Subcutaneous abdominal adipose tissue (tissue), 5 donors: Measurements from ENCODE around the gene KIF13A.

ENCODE experiments used
- H3K27ac ChIP-seq: one replicate; pipeline ENCODE4 v1.7.0; 2013; ENCODE audit warnings: low read depth, mild to moderate bottlenecking, inconsistent platforms, low read length, moderate library complexity
- H3K27me3 ChIP-seq, 5 donors: one replicate each; pipeline ENCODE4 v1.7.0; 2013; ENCODE audit warnings: low read length in 5 of 5, inconsistent platforms in 1 of 5; ENCODE audit not compliant: control insufficient read depth in 5 of 5, insufficient read depth in 4 of 5
- H3K36me3 ChIP-seq, 5 donors: one replicate each; pipeline ENCODE4 v1.7.0; 2013; ENCODE audit warnings: low read length in 5 of 5; ENCODE audit not compliant: control insufficient read depth in 5 of 5, insufficient read depth in 5 of 5
- H3K4me1 ChIP-seq, 5 donors: one replicate each; pipeline ENCODE4 v1.7.0; 2013; ENCODE audit warnings: low read length in 5 of 5, mild to moderate bottlenecking in 3 of 5, moderate library complexity in 1 of 5; ENCODE audit not compliant: control insufficient read depth in 5 of 5, insufficient read depth in 5 of 5
- H3K4me3 ChIP-seq, 5 donors: one replicate each; pipeline ENCODE4 v1.7.0; 2013; ENCODE audit warnings: low read length in 5 of 5, low read depth in 1 of 5
- H3K9ac ChIP-seq, 5 donors: one replicate each; pipeline ENCODE4 v1.7.0; 2013; ENCODE audit warnings: low read length in 5 of 5, mild to moderate bottlenecking in 4 of 5, moderate library complexity in 3 of 5
- H3K9me3 ChIP-seq, 5 donors: one replicate each; pipeline ENCODE4 v1.7.0; 2013; ENCODE audit warnings: low read length in 5 of 5; ENCODE audit not compliant: control insufficient read depth in 5 of 5
- donor health status: healthy.
- donor health status: healthy.
- donor health status: healthy.
- donor health status: healthy.
- donor health status: healthy.

The KIF13A gene

DNA sequence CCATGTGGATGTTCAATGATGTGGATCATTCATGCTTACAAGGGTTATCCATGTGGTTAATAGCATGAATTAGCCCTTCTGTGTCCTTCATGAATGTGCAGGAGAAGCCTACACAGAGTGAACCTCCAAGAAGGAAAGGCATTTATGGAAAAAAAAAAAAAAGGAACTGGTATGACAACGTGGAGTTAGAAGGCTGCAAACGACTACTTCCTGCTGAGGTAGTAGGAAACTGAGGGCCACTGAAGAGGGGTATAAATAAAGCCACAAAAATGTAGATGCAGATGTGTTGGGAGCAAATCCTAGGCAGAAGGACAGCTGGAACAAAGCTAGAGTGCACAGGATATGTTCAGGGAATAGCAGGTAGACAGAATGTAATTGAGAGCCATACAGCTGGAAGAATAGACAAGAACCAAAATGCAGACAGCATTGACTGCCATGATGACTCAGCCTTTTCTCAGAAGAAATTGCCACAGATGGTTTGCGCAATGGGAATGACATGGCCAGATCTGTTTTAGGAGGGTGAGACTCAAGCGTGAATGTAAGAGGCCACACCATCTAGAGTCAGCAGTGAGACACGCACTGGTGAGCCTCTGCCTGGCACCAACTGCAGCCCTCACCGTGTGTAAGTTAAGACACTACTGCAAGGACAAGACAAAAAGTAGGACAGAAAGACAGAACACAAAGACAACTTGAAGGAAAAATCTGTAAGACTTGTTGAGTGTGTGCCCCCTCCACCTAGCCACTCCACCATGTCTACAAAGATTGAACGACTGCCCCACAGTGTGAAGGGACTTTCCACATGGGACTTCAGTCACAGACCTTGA is 79.8 kb downstream of the KIF13A start:
- peak overlapping the region in 1 of 5 donors; percentile 22 for H3K4me3 ChIP-seq
- H3K4me1 ChIP-seq = peaks cover 0 to 54% (median 47%) of the 10 kb centered on the region in 5 donors

DNA sequence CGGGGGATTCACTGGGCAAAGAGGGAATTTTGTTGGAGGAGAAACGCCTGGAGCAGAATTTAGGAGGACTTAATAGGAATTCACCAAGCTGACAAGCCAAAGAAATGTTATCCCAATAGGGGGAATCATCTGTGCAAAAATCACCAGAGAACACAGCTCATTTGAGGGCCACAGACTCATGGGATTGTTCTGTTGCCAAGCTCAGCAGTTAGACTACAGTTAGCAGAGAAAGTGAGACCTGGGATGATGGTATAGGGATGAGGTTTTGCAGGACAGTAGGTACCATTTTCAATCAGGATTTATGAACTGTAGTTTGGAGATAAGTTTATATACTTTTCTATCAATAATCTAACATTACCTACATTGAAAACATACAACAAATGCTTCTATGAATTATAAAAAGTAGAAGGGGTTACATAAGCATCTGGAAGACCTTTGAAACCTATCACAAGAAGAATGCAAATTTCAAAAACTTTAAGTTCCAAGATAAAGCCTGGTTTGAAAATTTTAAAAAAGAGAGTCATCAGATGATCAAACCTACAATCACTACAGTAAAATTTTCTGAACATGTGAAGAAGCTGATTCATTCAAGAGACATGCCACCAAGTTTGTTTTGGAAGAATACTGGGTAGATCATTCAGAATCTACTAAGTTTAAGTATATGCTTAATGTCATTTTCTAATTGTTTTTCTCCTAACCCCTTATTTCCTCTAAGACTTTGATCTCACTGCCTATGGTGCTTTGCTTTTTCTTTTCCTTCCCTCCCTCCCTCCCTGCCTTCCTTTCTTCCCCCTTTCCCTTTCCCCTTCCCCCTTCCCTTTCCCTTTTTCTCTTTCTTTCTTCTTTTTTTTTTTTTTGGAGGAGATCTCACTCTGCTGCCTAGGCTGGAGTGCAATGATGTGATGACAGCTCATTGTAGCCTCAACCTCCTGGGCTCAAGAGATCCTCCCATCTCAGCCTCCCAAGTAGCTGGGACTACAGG is 81.5 kb downstream of the KIF13A start:
- Histone ChIP-seq H3K4me3 (no peak overlapping the region), H3K4me1 (peaks cover 0 to 57% (median 50%) of the 10 kb centered on the region in 5 donors), H3K36me3 (no peaks in the 10 kb centered on the region), H3K9me3 (no peaks in the 10 kb centered on the region), H3K27me3 (no peaks in the 10 kb centered on the region), H3K27ac (peak overlapping the region; percentile 78), H3K9ac (peak overlapping the region in 1 of 5 donors; percentile 52)

More for the DNA sequence above, 79.8 kb downstream of the KIF13A start:
- Histone ChIP-seq H3K36me3 (no peaks in the 10 kb centered on the region), H3K27ac (peak overlapping the region; percentile 78), H3K9ac (peak overlapping the region in 3 of 5 donors; percentile 6 to 56 (median 52)), H3K27me3 (no peaks in the 10 kb centered on the region), H3K9me3 (no peaks in the 10 kb centered on the region)

DNA sequence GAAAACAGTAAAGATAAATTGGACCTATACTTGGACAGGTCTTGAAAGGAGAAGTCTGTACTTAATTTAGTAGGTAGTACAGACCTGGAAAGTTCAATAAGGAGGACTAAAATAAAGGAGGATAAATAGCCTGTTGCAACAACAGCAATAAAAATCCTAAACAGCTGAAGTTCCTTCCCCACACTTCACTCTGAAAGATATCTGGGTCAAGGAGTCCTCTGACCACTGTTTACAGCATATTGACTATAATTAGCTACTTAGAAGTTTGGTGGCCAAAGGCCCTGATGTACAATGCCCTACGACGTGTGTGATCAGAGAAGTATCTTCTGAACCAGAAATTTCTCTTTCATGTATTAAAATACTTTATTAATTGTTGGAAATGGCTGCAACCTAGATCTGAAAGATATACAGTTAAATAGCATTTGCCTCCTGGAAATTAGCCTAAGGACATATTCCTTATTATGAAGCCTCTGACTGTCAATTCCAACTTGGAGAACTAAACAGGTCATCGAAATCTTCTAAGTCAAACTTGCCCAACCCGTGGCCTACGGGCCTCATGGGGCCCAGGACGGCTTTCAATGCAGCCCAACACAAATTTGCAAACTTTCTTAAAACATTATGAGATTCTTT is 82.8 kb downstream of the KIF13A start:
- H3K36me3 ChIP-seq = no peaks in the 10 kb centered on the region
- H3K27ac ChIP-seq = peak overlapping the region; percentile 78
- peaks cover 0 to 52% (median 48%) of the 10 kb centered on the region in 5 donors for H3K4me1 ChIP-seq
- H3K9me3 ChIP-seq = no peaks in the 10 kb centered on the region
- H3K9ac ChIP-seq = no peak overlapping the region
- no peak overlapping the region for H3K4me3 ChIP-seq
- no peaks in the 10 kb centered on the region for H3K27me3 ChIP-seq

DNA sequence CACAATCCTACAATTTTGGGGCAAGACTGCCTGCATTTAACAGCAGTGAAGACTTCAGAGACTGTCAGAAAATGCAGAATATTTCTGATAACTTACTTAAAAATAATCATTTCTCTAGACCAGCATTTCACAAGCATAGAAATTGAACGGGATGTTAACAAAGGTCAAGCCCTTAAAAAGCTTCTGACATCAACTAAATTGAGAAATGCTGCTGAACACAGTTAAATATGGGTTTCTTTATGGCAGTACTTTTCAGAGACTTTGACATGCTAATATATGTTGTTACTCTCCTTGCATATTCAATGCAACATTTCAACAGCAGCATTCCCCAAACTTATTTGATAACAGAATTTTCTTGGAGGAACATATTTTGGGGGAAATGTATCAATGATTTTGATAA is 84.5 kb downstream of the KIF13A start:
- Histone ChIP-seq H3K27me3 (no peaks in the 10 kb centered on the region), H3K9me3 (no peaks in the 10 kb centered on the region), H3K9ac (peak overlapping the region in 2 of 5 donors; percentile 30 to 38), H3K36me3 (no peaks in the 10 kb centered on the region), H3K4me3 (no peak overlapping the region), H3K4me1 (peaks cover 0 to 48% (median 43%) of the 10 kb centered on the region in 5 donors), H3K27ac (peak overlapping the region; percentile 78)

DNA sequence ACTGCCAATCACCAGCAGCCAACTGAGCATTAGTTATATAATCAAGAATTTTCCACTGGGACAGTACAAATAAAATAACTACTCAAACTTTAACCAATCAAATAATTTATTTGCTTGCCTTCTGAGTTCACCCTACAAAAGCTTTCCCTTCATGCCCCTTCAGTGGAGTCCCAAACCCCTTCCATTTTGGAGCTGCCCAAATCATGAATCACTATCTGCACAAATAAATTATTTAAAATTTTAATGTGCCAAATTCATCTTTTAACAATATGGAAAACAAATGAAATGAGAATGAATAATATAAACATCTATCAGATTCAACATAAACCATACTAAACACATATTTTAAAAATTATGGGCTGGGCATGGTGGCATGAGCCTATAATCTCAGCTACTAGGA is 85.9 kb downstream of the KIF13A start:
- Histone ChIP-seq H3K36me3 (peaks cover 3 to 12% (median 10%) of the 10 kb centered on the region in 5 donors), H3K4me3 (no peak overlapping the region), H3K9ac (no peak overlapping the region), H3K4me1 (peaks cover 0 to 35% (median 29%) of the 10 kb centered on the region in 5 donors), H3K27me3 (no peaks in the 10 kb centered on the region), H3K9me3 (no peaks in the 10 kb centered on the region), H3K27ac (peak overlapping the region; percentile 78)

DNA sequence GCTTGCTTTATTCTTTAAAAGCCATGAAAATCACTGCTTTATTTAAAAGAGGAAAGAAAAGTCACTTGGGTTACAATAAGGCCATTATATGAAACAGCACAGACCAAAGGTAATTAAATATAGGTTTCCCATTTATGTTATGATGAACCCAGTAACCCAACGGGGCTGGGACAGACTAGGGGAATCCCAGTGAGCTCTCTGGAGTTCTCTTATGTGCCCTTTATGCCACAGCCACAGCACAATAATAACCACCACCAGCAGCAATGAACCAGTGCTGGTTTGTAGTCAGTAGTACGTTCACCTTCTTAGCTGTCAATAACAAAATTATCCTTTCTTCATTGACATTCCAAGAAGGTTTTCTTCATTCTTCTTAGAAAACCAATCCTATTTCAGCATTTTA is 87.4 kb downstream of the KIF13A start:
- Histone ChIP-seq H3K27me3 (no peaks in the 10 kb centered on the region), H3K27ac (peak overlapping the region; percentile 42), H3K36me3 (peaks cover 3 to 21% (median 13%) of the 10 kb centered on the region in 5 donors), H3K4me1 (peaks cover 0 to 26% (median 21%) of the 10 kb centered on the region in 5 donors), H3K9ac (no peak overlapping the region), H3K9me3 (peaks cover 3 to 9% (median 7%) of the 10 kb centered on the region in 5 donors), H3K4me3 (no peak overlapping the region)

DNA sequence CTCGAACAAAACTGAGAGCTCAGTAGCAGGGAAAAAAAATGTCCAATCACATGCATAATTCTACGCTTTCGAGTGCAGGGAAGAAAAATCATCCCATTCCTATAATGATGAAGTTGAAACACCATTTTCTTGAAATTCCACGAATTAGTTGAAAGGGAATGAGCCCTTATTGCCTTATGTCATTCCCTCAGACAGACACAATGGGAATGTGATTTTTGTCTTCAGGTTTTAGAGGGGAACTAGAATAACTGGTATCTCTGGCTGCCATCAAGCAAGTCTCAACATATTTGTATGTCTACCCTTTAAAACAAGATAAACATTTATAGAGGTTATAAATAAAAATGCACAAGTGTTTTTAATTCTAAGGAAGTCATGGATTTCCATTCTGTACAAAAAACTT is 87.9 kb downstream of the KIF13A start:
- H3K36me3 ChIP-seq = peaks cover 3 to 27% (median 17%) of the 10 kb centered on the region in 5 donors

DNA sequence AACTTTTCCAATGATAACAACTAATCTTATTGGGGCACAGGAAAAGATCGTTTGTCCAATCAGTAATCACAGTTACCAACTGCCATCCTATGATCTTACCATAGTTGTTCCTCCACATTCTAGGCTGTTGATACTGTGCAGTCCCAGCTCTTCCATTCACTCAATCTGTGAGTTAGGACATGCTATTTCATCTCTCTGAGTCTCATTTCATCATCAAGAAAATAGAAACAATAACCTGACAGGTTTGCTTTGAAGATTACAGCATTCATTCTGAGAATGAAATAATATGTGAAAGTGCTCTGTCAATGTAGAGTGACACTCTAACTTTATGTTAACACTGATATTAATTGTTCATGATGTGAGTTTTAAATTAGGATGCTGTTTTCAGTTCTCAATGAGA is 89.8 kb downstream of the KIF13A start:
- no peak overlapping the region for H3K27ac ChIP-seq
- peaks cover 0 to 4% (median 3%) of the 10 kb centered on the region in 5 donors for H3K4me1 ChIP-seq
- peaks cover 10 to 19% (median 12%) of the 10 kb centered on the region in 5 donors for H3K9me3 ChIP-seq
- no peaks in the 10 kb centered on the region for H3K27me3 ChIP-seq
- H3K4me3 ChIP-seq = no peak overlapping the region
- H3K36me3 ChIP-seq = peaks cover 6 to 28% (median 20%) of the 10 kb centered on the region in 5 donors
- H3K9ac ChIP-seq = no peak overlapping the region

More for the DNA sequence above, 87.9 kb downstream of the KIF13A start:
- H3K9ac ChIP-seq = no peak overlapping the region
- H3K27me3 ChIP-seq = no peaks in the 10 kb centered on the region
- peak overlapping the region; percentile 42 for H3K27ac ChIP-seq
- peaks cover 0 to 21% (median 17%) of the 10 kb centered on the region in 5 donors for H3K4me1 ChIP-seq
- peaks cover 8 to 13% (median 12%) of the 10 kb centered on the region in 5 donors for H3K9me3 ChIP-seq
- no peak overlapping the region for H3K4me3 ChIP-seq

DNA sequence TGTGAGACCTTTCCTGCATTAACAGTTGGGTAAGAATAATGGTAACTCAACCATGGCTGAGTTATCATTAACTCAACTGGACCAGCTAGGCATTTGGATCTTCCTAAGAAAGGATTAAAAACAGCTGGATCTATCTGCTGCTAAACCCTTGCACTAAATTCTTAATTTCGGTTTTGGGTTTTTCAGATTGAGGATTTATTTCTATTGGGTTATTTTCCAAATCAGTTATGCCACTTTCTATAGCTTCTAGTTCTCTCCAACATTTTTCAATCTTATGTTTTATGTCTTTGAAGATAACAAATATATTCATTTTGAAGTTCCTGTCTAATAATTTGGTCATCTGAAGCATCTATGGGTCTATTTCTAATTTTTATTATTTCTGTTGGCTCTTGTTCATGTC is 92.5 kb downstream of the KIF13A start:
- Histone ChIP-seq H3K27ac (no peak overlapping the region), H3K9me3 (peaks cover 10 to 19% (median 12%) of the 10 kb centered on the region in 5 donors), H3K36me3 (peaks cover 11 to 34% (median 26%) of the 10 kb centered on the region in 5 donors), H3K27me3 (no peaks in the 10 kb centered on the region), H3K4me1 (no peaks in the 10 kb centered on the region), H3K4me3 (no peak overlapping the region), H3K9ac (no peak overlapping the region)
